Cerebellar cortex (tissue), 1 donor: ENCODE measurements around the gene ALG8.
A peak's percentile ranks its signal among the peaks of the same experiment; 100 is the strongest.

Experiments used
- DNase-seq: peaks from one replicate; pipeline ENCODE4 v3.0.0-alpha.2; 2015; ENCODE audit warnings: low spot score

ALG8 gene

DNA sequence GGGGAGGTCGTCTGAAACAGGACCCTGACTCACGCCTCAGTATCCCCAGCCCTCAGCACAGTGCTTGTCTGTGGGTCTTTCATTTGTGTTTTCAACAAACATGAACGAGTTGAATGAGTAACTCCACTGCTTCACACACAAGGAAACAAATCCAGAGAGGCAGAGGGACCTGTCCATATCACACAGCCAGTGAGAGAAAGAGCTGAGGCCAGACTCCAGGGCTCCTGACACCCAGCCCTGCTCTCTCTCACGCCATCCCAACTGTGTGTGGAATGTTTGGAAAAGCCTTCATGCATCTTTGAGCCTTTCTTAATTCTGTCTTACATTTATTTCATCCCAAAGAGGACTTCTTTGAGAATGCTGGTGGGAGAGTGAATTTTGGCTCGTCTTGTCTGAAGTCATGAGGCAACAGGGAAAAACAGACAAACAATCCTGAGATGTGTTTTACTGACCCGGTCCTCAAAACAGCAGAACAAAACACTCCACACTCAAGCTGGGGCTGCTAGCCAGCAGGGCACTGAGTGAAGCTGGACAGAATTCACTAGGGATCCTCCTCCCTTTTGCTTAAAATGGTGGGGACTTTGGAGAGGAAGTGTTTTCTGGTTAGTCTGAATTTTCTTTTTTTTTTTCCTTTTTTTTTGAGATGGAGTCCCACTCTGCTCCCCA is 19.7 kb upstream of the ALG8 start:
- DNase-seq = no peak

DNA sequence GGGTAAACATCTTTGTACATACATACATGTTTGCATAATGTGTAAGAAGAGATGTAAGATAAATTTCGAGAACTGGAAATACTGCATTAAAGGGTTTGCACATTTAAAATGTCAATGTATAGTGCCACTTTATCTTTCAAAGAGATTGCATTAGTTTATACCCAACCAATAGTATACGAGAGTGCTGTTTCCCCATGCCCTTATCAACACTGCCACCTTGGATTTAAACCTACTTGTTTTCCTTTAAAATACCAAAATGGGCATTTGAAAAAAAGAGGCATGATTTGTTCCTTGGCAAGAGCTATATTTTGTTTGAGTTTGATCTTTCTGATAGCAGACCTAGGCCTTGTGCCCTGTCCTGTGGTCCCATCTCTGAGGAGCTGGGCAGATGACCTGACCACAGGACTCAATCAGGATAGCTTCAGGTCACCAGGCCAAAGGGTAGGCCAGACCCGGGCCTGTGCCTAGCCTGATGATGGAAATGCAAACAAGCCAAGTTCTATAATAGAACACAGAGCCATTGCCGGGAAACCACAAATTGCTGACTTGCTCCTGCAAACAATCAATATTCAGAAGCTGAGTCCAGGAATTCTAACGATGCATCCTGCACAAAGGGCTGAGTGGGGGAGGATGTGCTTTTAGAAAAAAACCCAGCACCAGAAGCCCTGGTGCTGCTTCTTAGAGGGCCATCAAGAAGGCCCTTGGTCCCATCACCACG is 16.9 kb upstream of the ALG8 start:
- no peak for DNase-seq

DNA sequence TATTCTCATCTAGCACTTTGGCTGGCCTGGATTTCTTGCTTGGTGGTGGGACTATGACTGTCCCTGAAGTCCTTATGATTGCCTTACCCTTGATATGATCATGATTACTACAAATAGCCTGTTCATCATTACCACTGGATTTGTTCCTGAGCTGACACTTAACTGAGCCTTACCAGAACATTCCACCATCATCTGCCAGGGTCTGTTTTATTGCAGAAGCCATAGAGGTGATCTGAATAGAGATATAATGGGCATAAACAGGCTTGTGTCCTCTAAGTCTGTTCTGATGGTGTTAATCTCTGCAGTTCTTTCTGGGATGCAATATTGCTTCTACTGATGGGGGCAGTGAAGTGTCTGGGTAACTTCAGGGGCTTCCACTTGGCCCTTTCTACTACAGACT is 12.4 kb upstream of the ALG8 start:
- no peak for DNase-seq

DNA sequence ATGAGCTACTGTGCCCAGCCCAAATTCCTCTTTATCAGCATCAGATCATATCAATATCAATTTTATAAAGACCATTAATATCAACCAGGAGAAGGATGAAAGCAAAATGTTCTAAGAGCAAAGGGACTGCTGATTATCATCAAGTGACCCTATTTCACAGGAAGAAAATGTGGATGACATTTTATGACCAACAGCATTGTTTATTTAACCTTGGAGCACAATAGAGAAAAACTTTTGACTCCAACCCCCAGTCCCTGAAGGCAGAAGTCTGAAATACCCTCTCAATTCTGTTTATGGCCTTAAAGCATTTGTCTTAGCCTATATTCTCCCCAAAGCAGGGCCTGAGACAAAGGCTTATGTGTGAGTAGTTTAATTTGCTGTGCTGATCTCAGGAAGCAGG is 11.3 kb upstream of the ALG8 start:
- DNase-seq = no peak

DNA sequence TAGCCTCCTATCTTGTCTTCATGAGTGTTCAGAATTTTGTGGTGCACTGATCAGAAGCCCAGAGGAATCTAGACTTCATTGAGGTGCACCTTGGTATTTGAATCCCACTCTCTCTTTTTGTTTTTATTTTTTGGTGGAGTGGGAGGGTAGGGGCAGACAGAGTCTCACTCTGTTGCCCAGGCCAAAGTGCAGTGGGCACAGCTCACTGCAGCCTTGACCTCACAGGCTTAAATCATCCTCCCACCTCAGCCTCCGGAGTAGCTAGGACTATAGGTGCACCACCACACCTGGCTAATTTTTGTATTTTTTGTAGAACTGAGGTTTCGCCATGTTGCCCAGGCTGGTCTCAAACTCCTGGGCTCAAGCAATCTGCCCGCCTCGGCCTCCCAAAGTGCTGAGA is 10.9 kb upstream of the ALG8 start:
- no peak for DNase-seq

DNA sequence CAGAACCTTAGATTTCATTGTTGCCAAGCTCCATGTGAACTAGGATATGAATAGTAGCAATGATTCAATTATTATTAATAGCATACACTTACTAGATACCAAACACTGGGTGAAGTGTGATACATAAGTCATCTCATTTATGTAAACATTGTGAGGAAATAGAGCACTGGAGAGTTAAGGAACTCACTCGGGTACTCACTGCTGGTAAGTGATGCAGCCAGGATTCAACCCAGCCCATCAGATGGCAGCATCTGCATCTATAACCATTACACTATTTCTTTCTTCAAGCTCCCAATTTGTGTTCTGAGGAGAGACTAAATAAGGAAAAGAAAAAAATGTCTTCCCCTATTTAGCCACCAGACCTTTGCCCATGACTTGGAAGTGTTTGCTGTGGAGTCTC is 10.2 kb upstream of the ALG8 start:
- no peak for DNase-seq

DNA sequence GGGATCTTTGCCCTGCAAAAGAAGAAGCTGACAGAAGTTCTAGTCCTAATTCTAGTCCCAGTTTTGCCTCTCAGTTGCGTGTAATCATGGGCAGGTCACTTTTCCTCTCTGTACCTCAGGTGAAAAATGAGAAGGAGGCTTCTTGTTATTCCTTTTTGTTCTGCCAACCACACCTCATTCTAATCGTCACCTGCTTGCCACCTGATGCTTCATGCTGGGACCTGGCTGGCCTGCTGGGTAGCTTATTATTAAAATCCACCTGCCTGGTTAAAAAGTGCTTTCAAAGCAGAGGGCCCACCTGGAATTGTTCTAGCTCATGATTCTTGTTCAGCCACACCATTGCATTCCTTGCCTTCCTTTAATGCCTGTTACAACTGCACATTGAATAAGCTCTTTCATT is 8.4 kb upstream of the ALG8 start:
- DNase-seq = no peak

DNA sequence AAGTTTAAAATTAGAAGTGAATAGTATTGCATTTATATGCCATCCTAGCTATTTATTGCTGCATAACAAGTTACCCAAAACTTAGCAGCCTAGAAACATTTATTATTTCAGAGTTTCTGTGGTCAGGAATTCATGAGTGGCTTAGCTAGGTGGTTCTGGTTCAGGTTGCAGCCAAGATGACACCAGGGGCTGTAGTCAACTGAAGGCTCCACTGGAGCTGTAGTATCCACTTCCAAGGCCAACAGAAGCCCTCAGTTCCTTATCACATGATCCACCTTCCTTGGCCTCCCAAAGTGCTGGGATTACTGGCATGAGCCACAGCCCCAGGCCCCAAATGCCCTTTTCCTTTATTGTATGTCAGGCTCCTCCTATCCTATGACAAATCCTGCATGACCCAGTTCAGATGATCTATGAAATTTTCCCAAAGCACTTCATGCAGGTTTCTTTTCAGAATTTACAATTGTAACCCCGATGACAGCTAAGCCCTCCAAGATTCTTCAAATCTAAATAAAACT is 6.1 kb upstream of the ALG8 start:
- DNase-seq = no peak

DNA sequence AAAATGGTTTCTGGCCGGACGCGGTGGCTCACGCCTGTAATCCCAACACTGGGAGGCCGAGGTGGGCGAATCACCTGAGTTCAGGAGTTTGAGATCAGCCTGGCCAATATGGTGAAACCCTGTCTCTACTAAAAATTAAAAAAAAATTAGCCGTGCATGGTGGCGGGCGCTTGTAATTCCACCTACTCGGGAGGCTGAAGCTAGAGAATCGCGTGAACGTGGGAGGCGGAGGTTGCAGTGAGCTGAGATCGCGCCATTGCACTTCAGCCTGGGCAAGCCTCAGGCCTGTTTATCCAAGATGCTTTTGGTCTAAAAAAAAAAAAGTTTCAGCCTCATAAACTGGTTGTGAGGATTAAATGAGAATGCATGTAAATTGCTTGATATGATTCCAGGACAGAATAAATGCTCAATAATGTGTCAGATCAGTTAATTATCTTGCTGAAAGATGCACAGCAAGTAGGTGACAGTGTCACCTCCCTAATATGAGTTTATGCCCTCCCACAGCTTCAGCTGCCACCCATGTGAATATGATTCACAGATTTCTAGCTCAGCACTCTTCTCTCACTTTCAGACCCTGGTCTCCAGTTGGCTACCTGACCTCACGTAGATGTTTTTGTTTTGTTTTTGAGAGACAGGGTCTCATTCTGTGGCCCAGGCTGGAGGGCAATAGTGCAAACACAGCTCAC is 1.1 kb upstream of the ALG8 start:
- no peak for DNase-seq

DNA sequence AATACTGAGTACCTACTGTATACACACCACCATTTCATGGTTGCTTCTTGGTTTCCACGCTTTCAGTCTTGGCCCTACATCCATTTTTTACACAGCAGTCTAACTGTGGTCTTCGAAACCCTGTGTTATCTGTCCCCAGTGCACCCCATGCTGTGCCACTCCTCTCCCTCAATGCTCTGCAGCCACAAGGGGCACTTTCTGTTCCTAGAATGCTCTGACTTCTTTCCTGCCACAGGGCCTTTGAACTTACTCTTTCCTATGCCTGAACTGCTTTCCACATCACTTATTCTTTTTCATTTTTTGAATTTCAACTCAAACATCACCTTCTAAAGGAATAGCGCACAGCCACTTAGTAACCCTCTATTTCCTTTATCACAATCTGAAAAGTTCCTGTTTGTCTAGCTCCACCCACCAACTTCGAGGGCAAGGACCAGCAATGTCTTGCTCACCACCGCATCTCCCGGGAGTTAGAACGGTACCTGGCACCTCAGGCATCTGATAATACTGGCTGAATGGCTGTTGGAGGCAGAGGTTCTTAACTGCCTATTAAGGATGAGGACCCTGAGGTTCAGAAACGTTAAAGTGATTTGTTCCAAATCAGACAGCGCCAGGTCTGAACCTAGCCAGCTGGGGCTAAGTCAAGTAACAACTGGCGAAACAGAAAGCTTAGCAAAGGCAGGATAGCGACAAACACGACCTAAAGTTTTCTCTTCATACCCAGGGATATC is 568 bp downstream of the ALG8 start:
- no peak for DNase-seq

DNA sequence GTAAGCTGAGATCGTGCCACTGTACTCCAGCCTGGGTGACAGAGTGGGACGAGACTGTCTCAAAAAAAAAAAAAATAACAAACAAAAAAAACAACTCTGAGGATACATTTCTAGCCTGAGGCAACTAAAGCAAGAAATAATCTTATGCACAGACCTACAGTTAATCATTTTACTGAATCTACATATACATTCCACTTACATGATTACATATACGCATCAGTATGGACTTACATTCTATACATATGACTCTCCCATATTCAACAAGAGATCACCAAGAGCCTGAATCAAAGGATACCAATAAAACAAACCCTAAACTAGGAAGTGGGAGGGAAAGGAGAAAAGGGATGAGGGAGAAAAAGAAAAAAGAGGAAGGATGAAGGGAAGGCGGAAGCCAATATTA is 1.1 kb downstream of the ALG8 start:
- DNase-seq = no peak

DNA sequence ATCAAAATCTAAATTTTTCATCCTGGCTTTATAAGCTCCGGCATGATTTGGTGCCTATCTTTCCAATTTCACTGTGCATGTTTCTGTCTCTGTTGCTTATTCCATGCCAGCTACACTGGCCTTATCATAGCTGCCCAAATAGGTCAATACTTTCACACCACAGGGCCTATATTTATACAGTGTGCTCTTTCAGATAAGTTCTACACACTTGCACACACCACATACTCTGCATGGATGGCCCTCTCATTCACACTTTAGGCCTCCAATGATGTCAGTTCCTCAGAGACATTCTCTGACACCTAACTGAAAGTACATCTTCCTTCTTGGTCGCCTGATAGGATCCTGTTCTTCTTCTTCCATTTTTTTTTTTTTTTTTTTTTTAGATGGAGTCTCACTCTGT is 7.0 kb downstream of the ALG8 start:
- no peak for DNase-seq

DNA sequence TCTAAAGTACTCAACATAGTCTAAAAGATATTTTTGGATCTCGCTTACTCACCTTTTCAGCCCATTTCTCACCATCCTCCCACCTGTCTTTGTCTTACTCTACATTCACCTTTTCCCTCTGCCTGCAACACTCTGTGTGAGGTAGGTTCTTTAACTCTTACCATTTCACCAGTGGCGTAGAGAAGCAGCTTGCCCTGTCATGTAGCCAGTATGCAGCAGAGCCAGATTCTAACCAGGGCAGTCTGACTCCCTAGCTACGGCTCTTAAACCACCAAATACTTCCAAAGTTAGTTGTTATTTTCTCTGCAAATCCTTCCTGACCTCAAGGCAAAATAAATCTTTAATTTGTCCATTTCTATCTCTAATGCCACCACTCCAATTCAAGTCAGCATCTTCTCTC is 7.5 kb downstream of the ALG8 start:
- DNase-seq = no peak

DNA sequence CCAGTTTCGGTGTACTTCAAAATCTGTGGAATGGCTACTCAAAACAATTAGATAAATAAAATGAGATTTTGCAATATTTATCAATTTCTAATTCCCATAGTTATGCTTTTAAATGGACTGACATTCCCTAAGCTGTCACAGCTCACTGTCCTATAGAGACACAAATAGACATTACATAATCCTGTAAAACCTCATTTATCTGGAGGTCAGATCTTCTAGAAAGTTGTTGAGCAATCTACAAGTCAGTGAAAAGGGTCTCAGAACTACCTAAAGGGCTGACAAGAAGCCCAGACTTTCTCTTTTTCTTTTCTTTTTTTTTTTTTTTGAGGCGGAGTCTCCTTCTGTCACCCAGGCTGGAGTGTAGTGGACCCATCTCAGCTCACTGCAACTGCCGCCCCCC is 12.0 kb downstream of the ALG8 start:
- DNase-seq = no peak

DNA sequence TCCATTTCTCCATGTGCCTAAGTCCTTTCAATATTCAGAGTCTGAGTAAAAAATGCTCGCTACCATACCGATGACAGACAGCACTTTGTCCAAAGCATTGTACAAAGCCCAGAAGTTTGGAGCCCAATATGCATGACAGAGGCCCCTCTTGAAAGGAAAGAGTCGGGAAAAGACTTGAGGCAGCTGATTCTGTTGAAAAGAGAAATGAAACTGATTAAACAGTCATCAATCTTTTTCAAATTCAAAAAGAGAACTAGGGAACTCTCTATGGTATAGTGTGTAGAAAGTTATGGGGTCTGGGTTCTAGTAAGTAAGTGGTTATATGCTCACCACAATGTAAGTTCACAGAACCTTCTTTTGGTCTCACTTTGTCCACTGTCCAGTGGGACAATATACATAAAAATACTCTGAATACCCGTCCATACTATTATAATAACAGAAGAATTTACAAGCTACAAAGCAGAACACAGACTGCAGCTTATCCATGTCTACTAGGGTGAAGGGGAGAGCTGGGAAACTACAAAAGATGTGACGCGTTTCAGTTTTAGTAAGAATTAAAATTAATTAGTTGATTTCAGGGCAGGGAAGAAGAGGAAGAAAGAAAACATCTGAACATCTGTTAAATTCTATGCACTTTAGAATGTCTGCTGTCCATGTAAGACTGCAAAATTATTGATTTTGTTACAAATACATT is 26.7 kb downstream of the ALG8 start:
- no peak for DNase-seq

DNA sequence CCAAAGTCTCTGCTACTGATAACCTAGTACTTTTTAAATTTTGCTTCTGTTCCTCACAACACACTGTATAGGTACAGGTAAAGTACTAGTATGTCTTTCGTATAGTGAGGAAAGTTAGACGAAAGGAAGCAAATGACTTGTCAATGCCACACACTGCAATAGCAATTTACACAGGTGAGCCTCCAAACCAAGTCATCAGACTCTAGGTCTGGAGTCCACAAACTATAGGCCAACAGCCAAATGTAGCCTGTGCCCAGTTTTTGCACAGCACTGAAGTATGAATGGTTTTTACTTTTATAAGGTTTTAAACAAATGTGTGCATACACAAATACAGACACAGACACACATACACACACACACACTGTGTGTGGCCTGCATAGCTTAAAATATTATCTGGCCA is 28.1 kb downstream of the ALG8 start:
- no peak for DNase-seq

DNA sequence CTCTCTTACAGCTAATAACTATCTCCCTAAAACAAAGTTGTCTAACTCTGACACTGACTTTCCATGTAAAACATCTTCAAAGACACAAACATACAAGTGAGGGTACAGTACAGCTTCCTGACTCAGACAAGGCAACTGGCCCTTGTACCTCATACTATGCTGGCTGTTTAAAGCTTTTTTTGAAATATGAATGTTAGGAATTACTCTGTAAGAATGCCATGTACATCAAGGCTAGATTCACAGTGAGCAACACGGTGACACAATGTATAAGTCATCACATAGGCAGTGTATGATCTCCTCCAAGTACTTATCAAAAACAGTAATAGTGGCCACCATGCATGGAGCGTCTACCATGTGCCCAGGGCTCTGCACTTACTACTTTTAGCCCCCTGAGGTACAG is 28.6 kb downstream of the ALG8 start:
- DNase-seq = no peak

DNA sequence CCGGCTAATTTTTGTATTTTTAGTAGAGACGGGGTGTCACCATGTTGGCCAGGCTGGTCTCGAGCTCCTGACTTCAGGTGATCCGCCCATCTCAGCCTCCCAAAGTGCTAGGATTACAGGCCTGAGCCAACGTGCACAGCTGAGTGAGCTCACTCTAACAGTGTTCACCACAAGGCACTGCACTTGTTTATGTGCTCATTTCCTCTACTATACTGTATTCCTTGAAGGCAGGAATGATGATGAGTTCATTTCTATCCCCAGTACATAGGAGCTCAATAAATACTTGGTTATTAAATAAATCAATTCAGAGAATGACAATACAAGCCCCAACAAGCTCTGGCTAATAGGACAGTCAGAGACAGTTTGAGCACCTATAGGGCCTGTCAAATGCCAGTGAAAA is 29.1 kb downstream of the ALG8 start:
- DNase-seq = no peak

DNA sequence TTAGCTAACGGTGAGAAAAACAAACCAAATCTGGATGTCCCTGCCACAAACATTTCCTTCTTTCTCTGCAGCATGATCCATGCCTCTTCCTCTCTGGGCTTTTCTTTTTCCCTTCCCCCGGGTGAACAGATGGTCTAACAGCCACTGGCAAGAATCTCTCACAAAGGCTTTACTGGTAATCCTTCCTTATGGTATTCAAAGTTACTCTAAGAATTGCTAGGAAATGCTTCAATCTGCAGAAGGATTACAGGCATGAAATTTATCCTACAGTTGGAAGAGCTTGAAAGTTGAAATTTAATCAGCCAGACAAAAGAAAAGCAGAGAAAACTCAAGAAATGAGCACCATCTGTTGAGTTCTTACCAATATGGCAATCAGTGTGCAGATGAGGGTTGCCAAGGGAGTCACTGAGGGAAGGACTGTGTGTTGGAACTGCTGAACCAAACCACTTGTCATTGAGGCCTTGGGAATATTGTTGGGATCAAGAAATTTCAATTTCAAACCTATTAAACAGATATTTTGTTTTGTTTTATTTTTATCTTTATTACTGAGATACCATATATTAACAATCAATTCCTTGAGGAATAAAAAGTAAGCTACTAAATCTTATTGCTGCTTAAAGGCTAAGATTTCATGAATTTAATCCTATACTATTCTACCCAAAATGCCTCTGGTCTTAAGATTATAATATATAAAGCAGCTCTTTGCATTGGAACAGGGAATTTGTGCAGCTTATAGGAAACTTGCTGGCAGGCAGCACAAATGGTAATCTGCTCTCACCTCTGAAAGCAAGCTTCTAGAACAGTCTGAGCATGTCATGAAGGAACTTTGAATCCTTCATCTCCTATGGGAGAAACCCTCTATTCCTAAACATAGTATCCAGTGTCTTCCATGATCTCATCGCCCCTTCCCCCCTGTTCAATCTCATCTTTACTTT is 30.1 kb downstream of the ALG8 start:
- peak; percentile 85 for DNase-seq

DNA sequence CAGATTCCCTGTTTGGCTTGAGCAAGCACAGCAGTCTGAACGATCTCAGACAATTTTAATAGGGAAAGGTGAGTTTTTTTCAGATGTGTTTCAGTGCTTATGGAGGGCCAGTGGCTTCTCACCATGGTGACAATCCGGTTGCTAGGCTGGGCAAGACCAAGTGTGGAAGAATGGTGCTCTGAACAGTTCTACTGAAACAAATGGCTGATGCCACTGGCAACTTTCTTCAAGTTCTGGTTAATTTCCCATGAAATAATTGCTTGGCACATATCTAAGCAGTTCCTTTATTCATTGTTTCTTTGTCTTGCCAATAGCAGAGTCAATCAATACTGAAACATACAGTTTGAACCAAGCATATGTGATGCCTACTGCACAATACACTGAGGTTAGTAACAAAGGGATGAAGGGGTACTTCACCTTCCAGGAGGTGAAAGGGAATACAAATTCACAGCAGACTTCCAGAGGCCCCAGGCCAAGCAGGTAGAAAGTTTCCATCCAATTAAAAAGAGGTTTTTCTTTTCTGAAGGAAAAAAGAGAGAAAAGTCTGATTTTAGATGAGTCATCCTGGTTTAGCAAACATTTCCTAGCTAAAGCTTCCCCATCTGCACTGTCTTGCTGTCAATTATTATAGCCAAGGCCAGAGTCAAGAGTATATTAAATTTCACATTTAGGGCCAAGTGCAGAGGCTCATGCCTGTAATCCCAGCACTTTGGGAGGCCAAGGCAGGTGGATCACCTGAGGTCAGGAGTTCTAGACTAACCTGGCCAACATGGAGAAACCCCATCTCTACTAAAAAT is 38.6 kb downstream of the ALG8 start:
- peak; percentile 51 for DNase-seq
